ENCODE measurements around the gene ABCD4. TPM values are rescaled to one million over a fixed set of nuclear protein-coding genes. Genes with fewer than 3 reads are reported as not detected.
"Not testable (repeated sequence)": the region's sequence is repeated elsewhere in the genome, so short reads cannot be mapped to it uniquely, and the experiment has no call there.

ABCD4 gene
- total RNA-seq, 1 donor from 2014 or later: 52.3 TPM

DNA sequence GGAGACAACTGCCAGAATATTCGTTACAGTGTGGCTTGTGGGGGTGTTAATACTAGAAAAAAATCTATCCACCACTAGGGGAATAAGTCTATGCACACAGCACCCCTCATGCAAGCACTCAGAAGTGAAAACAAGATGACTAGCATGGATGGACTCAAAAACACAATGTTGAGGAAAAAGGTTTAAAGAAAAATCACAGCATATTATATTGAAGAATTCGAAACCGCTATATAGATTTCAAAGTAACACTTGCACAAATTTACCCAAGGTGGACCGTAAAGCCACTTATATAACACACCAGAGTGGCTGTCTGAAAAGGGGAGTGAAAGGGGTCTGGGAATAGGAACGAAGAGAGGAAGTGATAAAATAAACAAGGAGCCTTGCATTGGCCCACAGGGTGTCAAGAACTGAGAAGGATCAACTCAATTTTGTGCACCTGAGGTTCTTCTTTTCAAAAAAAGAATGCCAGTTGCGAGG lies 544 bp downstream of the ABCD4 start:
- intact Hi-C loops (cut with micrococcal nuclease): loop anchor here (1.0 to 2.0 kb wide), 4 partner anchors 45 to 581 kb away; partner anchors contain the start of genes ALDH6A1, LIN52 and YLPM1

DNA sequence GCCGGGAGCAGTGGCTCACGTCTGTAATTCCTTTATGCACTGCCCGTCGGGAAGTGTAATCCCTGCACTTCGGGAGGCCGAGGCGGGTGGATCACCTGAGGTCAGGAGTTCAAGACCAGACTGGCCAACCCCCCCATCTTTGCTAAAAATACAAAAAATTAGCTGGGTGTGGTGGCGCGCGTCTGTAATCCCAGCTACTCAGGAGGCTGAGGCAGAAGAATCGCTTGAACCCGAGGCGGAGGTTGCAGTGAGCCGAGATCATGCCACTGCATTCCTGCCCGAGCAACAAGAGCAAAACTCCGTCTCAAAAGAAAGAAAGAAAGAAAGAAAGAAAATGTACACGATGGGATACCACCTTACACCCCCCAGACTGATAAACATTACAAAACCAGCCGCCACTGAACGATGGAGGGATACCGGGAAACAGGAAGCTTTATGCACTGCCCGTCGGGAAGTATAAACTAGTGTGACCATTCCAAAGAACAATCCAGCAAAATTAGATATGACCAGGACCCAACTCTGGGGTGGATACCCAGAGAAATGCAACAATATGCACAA lies 1.1 kb downstream of the ABCD4 start:
- intact Hi-C loops (cut with micrococcal nuclease): loop anchor here (1.0 to 2.0 kb wide), 4 partner anchors 45 to 581 kb away; partner anchors contain the start of genes ALDH6A1, LIN52 and YLPM1

DNA sequence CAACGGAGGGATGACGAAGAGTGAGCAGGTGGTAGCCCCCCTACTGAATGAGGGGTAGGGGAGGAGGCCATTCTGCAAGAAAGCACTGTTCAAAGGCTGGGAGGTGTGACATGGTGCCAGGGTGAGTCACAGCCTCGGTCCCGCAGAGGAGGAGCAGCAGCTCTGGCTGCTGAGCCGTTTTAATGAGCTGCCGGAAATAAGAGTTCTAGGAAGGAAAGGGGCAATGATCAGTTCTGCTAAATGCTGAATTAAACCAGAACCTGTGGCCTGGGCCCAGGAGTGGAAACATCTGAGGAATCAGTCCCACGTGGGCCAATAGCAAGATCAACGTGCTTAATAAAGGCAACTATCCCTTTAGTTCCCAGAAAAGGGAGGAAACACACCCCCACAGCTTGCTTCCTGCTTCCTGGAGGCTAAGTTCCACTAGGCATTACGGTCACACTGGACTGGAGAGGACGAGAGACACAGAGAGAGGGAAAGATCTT lies 3.6 kb downstream of the ABCD4 start:
- intact Hi-C loops (cut with micrococcal nuclease): no loop called here

DNA sequence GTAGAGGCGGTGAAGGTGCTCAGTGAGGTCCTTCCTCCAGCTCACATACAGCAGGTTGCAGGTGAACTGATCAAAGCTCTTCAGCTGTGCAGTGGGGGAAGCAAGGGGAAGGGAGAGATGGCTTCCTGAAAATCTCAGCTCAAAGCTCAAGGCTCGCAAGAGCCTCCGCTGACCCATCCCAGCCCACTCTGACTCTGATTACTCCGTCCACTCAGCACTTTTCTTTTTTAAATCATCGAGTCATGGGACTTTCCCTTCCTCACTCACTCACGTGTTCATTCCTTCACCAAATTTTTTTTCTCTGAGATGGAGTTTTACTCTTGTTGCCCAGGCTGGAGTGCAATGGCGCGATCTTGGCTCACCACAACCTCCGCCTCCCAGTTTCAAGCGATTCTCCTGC lies 4.7 kb downstream of the ABCD4 start:
- intact Hi-C loops (cut with micrococcal nuclease): no loop called here

DNA sequence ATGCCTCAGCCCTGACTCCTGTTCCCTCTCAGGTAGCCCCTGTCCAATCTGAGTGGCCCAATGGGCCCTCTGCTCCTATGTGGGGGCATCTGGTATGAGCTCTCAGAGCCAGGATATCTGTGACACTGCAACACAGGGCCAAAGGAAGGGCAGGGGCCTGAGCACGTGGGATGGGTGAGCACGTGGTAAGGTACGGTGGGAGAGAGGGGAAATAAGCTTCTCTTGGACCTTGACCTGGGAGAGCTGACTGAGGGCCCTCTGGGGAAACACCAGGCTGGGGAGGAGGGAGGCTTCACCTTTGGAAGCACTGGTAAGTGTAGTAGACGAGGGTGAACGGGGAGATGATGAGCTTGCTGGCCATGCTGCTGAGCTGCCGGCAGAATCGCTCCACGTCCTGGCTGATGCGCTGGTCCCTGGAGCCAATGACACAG lies 6.7 kb downstream of the ABCD4 start:
- intact Hi-C loops (cut with micrococcal nuclease): no loop called here

DNA sequence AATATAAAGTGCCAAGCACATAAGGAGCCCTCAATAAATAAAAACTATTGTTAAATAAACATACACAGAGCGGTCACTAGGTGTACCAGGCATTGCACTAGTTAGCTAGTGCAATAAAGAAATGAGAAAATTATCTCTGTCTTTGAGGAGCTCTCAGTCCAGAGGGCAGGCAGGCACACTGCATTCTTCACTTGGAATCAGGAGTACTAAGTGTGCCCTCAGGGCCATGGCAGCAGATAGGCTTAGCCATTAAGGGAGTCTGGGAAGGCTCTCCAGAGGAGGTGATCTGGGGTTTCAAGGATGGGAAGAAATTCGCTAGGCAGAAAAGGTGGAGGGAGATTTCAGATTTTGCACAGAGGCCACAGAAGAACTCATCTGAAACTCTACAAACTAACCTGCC lies 9.1 kb downstream of the ABCD4 start:
- intact Hi-C loops (cut with micrococcal nuclease): no loop called here

GRCh38 chr14:74292061-74292460 lies 10.7 kb downstream of the ABCD4 start:
- intact Hi-C loops (cut with micrococcal nuclease): no loop called here

- intact Hi-C loops (cut with micrococcal nuclease): no loop called here
Measured at GRCh38 chr14:74290415-74290814, 12.3 kb downstream of the ABCD4 start.

GRCh38 chr14:74289801-74290200 lies 12.9 kb downstream of the ABCD4 start:
- intact Hi-C loops (cut with micrococcal nuclease): no loop called here

DNA sequence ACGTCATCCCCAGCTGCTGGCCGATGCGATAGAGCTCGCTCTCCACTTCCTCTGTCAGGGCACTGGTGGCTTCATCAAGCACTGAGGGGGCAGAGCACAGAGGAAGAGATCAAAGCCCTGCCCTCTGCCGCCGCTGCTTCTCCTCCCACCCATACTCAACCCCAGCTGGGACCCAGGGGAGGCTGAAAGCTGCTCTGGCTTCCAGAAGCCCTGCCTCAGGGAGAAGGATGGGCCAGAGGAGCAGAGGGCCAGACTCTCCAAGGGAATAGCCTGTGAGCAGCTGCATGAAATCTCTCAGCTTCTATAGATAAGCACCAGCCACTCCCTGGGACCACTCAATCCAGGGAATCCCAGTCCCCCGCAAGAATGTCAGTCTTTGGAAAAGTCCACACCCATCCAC lies 16.0 kb downstream of the ABCD4 start:
- intact Hi-C loops (cut with micrococcal nuclease): no loop called here

- intact Hi-C loops (cut with micrococcal nuclease): no loop called here
Measured at GRCh38 chr14:74281069-74281468, 21.7 kb downstream of the ABCD4 start.

GRCh38 chr14:74278080-74278479 lies 24.7 kb downstream of the ABCD4 start:
- intact Hi-C loops (cut with micrococcal nuclease): no loop called here

GRCh38 chr14:74275241-74275841 lies 27.4 kb downstream of the ABCD4 start:
- intact Hi-C loops (cut with micrococcal nuclease): no loop called here

DNA sequence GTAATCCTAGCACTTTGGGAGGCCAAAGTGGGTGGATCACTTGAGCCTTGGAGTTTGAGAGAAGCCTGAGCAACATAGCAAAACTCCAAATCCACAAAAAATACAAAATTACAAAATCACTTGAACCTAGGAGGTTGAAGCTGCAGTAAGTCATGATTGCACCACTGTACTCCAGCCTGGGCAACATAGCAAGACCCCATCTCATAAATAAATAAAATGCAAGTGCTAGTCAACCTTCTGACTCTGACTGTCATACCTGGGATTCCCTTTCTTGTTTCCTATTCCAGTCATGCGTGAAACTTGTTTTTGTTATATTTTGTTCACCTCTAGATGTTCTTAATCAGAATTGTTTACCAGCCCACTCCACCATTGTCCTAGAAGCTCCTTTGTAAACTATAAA lies 31.4 kb downstream of the ABCD4 start:
- intact Hi-C loops (cut with micrococcal nuclease): no loop called here

DNA sequence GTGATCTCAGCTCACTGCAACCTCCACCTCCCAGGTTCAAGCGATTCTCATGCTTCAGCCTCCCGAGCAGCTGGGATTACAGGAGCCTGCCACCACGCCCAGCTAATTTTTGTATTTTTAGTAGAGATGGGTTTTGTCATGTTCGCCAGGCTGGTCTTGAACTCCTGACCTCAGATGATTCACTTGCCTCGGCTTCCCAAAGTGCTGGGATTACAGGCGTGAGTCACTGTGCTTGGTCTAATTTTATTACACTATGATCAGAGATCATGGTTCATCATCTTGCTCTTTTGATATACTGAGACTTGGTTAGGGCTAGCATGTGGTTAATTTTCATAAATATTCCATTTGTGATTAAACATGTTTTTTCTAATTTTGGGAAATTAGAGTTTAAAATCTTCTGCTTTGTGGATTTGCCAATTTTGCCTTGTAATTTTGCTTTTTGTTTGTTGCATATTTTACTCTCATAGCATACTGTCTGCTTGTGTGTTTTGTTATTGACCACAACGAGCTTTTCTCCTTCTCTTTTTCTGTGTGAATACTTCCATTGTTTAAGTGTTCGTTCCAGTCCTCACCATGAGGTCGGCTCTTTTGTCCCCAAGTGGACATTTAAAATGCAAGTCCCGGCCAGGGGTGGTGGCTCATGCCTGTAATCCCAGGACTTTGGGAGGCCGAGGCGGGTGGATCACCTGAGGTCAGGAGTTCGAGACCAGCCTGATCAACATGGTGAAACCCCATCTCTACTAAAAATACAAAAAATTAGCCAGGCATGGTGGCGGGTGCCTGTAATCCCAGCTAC lies 32.2 kb downstream of the ABCD4 start:
- intact Hi-C loops (cut with micrococcal nuclease): not testable (repeated sequence)

- intact Hi-C loops (cut with micrococcal nuclease): no loop called here
Measured at GRCh38 chr14:74267588-74267987, 35.1 kb downstream of the ABCD4 start.

DNA sequence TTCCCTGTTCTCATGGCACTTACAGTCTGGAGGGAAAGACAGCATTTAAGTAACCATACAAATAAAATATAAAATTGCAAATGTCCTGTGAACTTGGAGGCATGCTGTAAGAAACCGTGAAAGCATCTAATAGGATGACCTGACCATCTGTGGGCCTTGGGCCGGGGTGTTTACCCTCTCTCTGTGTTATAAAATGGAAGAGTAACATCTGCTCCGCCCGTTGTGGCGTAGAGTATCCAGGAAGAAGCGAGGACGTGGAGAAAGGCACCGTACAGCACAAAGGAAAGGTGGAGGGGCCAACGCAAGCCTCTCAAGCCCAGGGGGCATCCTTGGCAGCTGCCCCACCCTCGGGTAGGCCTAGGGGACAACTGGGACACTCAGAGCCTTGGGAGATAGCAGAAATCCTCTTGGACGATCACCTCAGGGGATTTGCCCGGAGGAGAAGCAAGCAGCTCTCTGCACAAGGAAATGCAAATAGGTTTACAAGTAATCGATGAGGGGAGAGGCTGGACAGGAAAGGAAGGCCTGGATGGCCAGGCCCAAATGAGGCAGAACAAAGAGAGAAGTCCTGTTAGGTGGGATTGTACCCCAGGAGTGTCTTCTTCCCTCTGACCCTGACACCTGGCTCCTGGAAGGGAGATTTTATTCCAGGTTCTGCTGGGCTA lies 37.3 kb downstream of the ABCD4 start:
- intact Hi-C loops (cut with micrococcal nuclease): no loop called here

DNA sequence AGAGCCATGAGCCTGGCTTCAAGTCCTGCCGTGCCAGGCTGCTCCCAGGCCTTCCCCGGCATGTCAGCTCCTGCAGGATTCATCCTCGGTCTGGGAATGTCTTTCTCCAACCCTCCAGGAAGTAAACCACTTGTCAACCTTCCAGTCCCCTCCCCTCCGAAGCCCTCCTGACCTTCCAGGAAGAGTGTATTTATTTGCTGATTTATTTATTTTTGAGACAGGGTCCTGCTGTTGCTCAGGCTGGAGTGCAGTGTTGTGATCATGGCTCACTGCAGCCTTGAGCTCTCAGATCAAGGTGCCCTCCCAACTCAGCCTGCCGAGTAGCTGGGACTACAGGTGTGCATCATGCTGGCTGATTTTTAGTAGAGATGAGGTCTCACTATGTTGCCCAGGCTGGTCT lies 38.8 kb downstream of the ABCD4 start:
- intact Hi-C loops (cut with micrococcal nuclease): no loop called here

DNA sequence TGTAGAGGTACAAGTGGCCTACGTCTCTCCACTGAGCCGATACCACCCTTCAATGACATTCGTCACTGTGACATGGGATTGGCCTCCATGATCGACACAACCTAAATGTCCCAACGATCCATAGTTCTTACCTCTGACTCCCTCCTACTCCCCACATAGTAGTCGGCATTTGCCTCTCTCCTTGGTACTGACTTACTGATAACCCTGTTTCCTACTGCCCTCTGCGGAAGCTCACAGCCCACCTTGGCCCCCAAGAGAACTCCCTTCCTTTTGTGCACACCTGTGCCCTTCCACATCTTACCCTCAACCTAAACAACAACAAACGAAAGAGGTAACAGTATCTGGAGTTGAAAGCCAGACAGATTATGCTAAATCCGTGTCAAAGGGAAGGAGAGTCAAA lies 39.6 kb downstream of the ABCD4 start:
- intact Hi-C loops (cut with micrococcal nuclease): no loop called here

GRCh38 chr14:74262076-74262475 lies 40.7 kb downstream of the ABCD4 start:
- intact Hi-C loops (cut with micrococcal nuclease): no loop called here

- intact Hi-C loops (cut with micrococcal nuclease): no loop called here
Measured at GRCh38 chr14:74261288-74261687, 41.4 kb downstream of the ABCD4 start.

All from T-helper 1 cell treated with Interleukin-12 subunit alpha and Interleukin-12 subunit beta and Interleukin-4 antibody, amounts not matched to agents 30 ng/mL and 1 ng/mL, for 36 hours (primary cell).